HG03025 (cell line): ENCODE results near the gene NOVA2.
"Not testable (repeated sequence)": the region's sequence is repeated elsewhere in the genome, so short reads cannot be mapped to it uniquely, and the experiment has no call there.

Experiments used
- ATAC-seq: cut with Tn5 transposase; IDR thresholded peaks from one replicate; pipeline ENCODE4 v1.9.1; 2021; ENCODE audit warnings: mild to moderate bottlenecking, moderate library complexity; ENCODE audit not compliant: unreplicated experiment, low FRiP score

The NOVA2 gene

DNA sequence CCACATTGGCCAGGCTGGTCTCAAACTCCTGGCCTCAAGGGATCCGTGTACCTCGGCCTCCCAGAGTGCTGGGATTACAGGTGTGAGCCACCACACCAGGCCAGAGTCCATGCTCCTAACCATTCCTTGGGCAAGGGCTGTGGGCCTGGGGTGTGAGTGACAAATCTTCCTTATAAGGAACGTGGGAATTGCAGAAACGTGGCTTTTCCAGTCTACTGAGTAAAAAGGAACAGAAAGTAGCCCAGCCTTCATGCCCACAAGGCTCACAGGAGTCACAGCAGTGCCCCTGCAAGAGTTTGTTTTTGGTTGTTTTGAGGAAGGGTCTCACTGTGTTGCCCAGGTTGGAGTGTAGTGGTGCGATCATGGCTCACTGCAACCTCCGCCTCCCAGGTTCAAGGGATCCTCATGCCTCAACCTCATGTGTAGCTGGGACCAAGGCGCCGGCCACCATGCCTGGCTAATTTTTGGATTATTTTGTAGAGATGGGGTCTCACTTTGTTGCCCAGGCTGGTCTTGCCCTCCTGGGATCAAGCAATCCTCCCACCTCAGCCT lies 76.3 kb downstream of the NOVA2 start:
- no peak for ATAC-seq

DNA sequence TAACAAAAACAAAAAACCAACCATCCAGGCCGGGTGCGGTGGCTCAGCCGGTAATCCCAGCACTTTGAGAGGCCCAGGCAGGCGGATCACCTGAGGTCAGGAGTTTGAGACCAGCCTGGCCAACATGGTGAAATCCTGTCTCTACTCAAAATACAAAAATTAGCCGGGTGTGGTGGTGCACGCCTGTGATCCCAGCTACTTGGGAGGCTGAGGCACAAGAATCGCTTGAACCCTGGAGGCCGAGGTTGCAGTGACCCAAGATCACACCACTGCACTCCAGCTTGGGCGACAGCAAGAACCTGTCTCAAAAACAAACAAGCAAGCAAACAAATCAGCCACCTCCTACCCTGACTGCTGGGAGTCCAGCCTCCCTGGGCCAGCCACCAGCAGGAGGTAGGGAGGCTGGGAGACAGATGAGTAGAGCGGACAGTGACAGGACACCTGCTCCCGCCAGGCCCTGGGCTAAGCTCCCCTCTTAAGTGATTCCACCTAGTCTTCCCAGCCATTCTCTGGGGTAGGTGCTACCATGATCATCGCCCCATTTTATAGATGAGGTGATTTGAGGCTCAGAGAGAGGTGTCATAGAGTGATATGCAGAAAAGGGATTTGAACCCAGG lies 77.6 kb downstream of the NOVA2 start:
- ATAC-seq: not testable (repeated sequence)

DNA sequence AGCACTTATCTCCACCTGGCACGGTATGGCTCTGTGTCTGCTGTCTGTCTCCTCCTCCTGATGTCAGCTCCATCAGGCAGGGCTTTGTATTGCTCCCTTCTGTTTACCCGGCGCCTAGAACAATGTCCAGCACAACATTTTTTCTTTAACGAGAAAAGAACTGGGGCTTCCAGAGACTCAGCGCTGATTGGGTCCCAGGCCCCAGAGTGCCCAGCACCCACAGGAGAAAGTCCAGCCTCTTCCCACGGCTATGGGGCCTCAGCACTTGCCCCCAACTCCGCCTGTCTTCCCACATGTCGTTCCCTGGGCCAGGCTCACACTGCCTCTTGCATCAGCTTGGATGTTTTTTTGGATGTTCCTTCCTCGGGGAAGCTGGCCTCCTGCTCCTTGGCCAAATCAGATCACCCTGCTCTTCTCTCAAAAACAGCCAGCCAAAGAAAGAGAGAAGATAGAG lies 78.1 kb downstream of the NOVA2 start:
- ATAC-seq: no peak

DNA sequence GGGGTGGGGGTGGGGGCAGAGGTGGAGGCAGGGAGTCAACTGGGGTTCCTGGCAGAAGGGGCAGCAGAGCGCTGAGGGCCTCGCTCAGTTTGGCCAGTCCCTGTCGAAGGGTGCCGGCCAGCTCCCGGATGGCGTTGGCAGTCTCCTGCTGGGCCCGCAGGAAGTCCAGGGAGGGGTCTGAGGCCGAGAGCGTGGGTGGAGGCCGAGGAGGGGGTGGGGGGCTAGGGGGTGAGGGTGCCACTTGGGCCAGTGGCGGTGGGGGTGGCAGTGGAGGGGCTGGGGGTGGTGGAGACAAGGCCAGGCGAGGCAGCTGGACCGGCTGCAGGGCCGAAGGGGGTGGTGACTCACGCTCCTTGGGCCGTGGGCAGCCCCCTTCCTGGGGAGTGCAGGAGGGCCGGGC lies 82.8 kb downstream of the NOVA2 start:
- no peak for ATAC-seq

DNA sequence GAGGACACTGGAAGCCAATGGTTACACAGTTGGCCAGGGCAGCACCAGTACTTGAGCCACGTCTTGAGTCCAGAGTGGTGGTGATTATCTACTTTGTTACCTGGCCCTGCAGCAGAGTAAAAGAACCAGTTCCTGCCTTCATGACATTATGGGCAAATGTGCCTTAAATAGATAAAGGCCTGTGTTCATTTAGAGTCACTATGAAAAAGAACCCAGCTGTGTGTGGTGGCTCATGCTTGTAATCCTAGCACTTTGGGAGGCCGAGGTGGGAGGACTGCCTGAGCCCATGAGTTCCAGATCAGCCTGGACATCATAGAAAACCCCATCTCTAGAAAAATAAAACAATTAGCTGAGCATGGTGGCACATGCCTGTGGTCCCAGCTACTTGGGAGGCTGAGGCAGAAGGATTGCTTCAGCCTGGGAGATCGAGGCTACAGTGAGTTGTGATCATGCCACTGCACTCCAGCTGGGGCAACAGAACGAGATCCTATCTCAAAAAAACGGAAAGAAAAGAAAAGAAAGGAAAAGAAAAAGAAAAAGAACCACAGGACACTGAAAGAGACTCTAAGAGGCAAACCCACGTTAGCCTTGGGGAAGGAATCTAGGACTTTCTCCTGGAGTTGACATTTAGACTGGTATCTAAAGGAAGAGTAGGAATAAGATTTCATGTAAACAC lies 84.3 kb downstream of the NOVA2 start:
- ATAC-seq: no peak

DNA sequence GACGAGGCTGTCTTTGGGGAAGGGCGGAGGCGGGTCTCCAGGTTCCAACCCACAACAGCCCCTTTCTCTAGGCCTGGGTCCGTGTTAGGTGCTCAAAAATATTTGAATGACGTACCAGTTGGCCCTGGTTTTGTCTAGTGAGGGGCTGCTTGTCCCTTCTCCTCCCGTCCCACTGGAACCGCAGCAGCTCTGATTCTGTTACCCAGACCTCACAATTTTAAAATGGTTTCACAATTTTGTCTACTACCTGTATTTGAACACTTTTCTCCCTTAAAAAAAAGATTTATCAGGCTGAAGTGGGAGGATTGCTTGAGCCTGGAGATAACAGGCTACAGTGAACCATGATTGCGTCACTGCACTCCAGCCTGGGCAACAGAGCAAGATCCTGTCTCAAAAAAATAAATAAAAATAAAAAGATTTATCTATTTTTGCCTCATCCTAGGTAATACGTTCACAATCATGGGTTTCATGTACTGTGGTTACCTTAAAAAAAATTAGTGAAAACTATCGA lies 86.4 kb downstream of the NOVA2 start:
- ATAC-seq: no peak

DNA sequence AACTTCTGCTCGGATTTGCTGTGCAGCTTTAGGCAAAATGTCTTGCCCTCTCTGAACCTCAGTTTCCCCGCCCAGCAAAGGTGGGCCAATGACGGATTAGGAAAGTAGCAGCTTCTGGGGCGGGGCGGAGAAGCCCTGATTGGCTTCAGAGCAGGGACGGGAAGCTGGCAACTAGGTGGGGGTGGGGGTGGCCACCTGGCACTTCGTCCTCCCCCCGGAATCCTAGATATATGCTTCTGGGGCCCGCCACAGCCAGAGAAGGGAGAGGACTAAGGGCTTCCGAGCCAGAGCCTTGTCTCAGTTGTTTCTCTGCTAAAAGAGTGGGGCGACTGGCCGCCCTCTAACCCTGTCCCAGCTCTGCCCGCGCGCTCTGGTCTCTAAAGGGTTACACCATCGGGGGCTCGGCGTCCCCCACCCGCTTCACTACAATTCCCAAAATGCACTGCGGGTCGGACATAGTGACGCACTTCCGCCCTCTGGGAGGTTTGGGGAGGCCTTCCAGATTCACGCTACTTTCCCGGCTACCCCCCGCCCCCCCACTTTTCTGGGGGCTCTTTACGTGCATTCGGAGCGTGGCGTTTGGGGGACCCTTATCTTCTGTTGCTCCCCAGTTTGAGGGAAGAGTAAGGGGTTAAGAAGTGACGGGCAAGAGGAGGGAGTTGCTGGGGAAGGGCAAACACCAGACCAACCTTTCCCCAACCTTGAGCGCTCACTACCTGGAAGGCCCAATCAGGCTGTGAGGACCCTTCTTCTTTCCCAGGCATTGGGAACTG lies 87.1 kb downstream of the NOVA2 start:
- ATAC-seq: peak; percentile 44

DNA sequence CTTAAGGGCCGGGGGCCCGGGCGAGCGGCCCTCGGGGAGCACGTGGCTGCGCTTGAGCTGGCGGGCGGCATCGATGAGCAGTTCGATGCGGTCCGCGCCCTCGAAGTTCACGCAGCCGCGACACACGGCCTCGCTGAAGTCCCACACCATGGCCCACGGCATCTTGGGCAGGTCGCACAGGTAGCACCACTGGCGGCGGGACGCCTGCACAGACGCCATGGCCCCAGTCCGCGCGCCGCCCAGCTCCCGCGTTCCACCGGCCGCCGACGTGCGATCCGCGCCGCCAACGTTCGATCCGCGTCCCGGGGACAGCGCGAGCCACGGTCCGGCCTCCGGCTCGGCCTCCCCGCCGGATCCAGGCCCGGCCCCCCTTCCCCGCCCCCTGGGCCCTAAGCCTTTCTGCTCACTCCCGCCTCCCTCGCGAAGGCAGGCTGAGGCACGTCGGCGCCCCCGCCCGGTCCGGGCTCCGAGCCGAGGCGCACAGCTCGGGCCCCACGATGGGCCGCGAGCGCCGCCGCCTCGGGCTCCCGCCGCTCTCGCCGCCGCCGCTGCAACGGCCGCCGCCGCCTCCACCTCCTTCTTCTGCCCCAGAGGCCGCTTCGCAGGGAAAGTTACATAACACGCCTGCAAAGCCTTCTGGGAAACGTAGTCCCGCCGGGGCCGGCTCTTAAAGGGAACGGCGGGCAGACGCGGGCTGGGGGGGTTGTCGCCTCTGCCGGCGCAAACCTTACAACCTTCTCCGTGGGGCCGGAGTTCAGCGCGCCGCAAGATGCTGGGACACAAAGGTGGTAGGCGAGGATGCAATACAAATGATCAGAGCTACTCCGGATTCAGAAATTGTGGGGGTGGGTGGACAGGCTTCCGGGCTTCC lies 87.9 kb downstream of the NOVA2 start, which contains the start of gene IRF2BP1:
Gene IRF2BP1 (minus strand): TSS at position 586 of the 871 bp plus-strand sequence. CDS start 367 bp downstream, at position 219.
- peak; percentile 46 for ATAC-seq

DNA sequence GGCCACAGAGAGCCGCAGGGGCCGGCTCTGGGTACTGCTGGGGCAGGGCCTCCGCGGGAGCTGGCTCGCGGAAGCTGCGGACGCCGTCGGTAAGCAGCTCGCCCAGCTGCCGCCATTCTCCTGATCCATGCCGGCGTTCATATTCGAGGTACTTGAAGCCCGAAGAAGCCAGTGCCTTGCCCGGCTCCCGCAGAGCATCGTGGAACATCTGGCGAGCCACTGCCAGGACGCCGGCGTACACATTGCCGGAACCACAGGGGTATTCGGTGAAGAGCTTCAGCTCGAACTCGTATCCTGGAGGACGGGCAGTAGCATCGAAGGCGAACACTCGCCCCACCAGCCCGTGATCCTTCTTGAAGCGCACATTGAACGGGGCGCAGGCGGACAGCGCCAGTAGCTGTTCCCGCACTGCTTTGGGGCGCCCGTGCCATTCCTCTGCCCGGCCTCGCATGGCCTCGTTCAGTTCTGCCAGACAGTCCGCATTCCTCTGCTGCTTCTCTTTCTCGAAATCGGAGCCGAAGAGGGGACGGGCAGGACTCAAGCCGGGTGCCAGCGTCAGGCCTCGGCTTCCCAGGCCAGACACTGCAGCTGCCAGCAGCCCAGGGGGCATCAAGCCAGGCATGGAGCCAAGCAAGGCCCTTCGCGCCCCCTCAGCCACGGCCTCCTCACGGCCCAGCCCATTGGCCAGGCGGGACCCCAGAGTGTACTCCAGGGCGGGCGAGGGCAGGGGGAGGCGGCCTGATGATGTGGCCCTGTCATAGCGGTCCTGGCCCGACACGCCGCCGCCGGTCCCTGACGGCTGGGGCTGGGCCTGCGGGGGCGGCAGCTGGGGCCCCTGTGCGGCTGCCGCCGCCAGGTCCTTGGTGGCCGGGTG lies 88.7 kb downstream of the NOVA2 start:
- no peak for ATAC-seq

DNA sequence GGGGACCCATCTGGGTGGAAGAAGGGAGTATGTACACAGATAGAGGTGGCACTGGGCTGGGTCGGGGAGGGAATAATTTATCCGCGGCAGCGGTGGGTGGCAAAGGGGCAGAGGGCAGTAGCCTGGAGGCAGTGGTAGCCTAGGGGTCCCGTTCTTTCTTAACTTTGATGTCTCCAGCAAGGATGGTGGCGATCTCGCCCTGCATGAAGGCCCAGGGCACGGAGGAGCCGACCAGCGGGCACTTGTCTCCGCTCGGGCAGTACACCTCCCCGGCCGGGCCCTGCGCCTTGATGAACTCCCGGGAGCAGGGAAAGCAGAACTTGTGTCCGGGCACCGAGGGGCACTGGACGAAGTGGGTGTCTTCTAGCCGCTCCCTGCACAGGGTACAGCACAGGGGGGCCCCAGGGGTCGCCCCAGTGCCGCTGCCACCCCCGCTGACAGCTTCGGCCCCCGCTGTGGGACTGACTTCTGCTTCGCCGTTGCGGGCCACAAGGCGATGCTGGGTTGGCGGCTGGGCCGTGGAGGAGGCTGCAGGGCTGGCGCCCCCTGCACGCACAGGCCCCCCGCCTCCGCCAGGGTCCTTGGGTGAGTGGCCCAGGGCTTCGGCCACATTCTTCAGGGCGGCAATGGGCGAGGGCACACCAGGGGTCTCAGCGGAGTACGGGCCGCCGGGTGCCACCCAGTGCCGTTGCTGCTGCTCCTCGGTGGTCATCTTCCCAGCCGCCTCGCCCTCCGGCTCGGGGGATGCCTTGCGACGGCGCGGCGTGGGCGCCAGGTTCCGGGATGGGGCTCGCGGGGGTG lies 89.6 kb downstream of the NOVA2 start:
- no peak for ATAC-seq
